ENCODE results near the gene ATAD2B. TPM values are rescaled to one million over a fixed set of nuclear protein-coding genes. Genes with fewer than 3 reads are reported as not detected.

Gene ATAD2B
- total and polyA plus RNA-seq, 2 of the 8 experiments (the other 6 are each of a cell fraction or from before 2014, with no cell fraction given), result 3.4 to 16.1 TPM

DNA sequence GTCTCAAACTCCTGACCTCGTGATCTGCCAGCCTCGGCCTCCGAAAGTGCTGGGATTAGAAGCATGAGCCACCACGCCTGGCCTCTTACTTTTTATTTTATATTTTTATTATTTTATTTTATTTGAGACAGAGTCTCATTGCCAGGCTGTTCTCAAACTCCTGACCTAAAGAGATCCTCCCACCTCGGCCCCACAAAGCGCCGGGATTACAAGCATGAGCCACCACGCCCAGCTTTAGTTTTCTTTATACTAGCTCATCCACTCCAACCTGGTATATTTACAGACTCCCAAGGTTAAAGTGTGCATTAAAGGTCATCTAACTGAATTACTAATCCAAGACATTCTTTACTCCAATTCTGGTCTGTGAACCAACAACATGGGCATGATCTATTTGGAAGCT lies 26.8 kb downstream of the ATAD2B start (continued):
- TF ChIP-seq CHD7 (IDR thresholded peaks at IDR 0.05; ENCODE audit: insufficient replicate concordance, low read length), result no peak
- TF ChIP-seq TAF1 (IDR thresholded peaks at IDR 0.05; ENCODE audit: low read depth, low read length), result no peak
- TF ChIP-seq POLR2A (IDR thresholded peaks at IDR 0.05; ENCODE audit: control extremely low read depth in 1 of 2, low read depth in 2 of 2, low read length in 2 of 2), result no peak

Data from H1 (cell line).